ENCODE measurements around the gene MYZAP. TPM values are rescaled to one million over a fixed set of nuclear protein-coding genes. Genes with fewer than 3 reads are reported as not detected.

MYZAP gene
- total and polyA plus RNA-seq, 2 of the 13 experiments (the other 11 are each of a cell fraction or from before 2014, with no cell fraction given), result not detected

DNA sequence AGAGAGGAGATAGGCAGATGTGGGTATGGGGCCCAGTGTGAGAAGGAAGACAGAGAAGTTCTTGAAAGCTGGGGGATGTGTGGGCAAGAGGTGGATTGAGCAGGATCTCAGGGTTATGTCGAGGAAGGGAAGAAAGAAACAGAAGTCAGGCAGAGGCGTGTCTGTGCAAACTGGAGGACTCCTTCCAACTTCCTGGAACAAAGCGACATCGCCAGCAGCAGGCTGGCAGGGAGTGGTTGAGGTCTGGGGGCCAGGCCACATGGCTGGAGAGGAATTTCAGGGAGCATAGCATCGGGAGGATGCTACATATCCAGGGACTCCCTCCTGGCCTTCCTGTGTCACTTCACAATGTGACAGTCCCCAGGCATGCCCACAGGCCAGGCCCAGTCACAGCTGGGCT lies 42.9 kb upstream of the MYZAP start:
- H3K4me3 ChIP-seq (replicated peaks in 1 of 3; ENCODE audit: insufficient read depth in 1 of 3, low read depth in 2 of 3, low read length in 3 of 3), result no peak overlapping the region
- H3K9me3 ChIP-seq (ENCODE audit: low read length), result no peaks in the 10 kb centered on the region
- intact Hi-C loops (cut with micrococcal nuclease; ENCODE audit: unreplicated experiment), result no loop called here
- H3K27ac ChIP-seq (ENCODE audit: extremely low read length, insufficient read depth, low read length), result no peak overlapping the region
- in situ Hi-C loops (cut with HindIII; ENCODE audit: extremely low pct_ligation_motif_present, low pct_unique_long_range_greater_than_20kb), result loop anchor here (25.0 kb wide), 3 partner anchors 387 to 1062 kb away; no protein-coding TSS in a partner anchor
- no peaks in the 10 kb centered on the region for H4K20me1 ChIP-seq (ENCODE audit: insufficient read depth, low read length)
- ATAC-seq, result no peak
- TF ChIP-seq MED8 (CRISPR knock-in tag; IDR thresholded peaks at IDR 0.05; ENCODE audit: insufficient replicate concordance), result no peak
- TF ChIP-seq, protein P1, sequence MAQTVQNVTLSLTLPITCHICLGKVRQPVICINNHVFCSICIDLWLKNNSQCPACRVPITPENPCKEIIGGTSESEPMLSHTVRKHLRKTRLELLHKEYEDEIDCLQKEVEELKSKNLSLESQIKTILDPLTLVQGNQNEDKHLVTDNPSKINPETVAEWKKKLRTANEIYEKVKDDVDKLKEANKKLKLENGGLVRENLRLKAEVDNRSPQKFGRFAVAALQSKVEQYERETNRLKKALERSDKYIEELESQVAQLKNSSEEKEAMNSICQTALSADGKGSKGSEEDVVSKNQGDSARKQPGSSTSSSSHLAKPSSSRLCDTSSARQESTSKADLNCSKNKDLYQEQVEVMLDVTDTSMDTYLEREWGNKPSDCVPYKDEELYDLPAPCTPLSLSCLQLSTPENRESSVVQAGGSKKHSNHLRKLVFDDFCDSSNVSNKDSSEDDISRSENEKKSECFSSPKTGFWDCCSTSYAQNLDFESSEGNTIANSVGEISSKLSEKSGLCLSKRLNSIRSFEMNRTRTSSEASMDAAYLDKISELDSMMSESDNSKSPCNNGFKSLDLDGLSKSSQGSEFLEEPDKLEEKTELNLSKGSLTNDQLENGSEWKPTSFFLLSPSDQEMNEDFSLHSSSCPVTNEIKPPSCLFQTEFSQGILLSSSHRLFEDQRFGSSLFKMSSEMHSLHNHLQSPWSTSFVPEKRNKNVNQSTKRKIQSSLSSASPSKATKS (CRISPR knock-in tag; IDR thresholded peaks at IDR 0.05), result no peak
- no peak for TF ChIP-seq EP300 (IDR thresholded peaks at IDR 0.05; ENCODE audit: low read depth in 2 of 2, low read length in 2 of 2)
- TF ChIP-seq EP300 (CRISPR knock-in tag; IDR thresholded peaks at IDR 0.05; ENCODE audit: borderline replicate concordance), result no peak
- no peak for TF ChIP-seq ZNF121 (CRISPR knock-in tag; IDR thresholded peaks at IDR 0.05)
- TF ChIP-seq IKZF4 (CRISPR knock-in tag; IDR thresholded peaks at IDR 0.05; ENCODE audit: borderline replicate concordance, low read depth, not compliant biosample characterization), result no peak
- TF ChIP-seq CHD4 (IDR thresholded peaks at IDR 0.05; ENCODE audit: borderline replicate concordance, low read length), result no peak
- no peak for TF ChIP-seq IRX3 (CRISPR knock-in tag; IDR thresholded peaks at IDR 0.05; ENCODE audit: borderline replicate concordance, low read depth)
- TF ChIP-seq ZNF816 (CRISPR knock-in tag; IDR thresholded peaks at IDR 0.05; ENCODE audit: borderline replicate concordance), result no peak
- no peak for TF ChIP-seq GMEB1 (CRISPR knock-in tag; IDR thresholded peaks at IDR 0.05; ENCODE audit: borderline replicate concordance)
- TF ChIP-seq ATF7 (IDR thresholded peaks at IDR 0.05), result no peak
- TF ChIP-seq ATF7 (CRISPR knock-in tag; IDR thresholded peaks at IDR 0.05), result no peak
- no peak for TF ChIP-seq ZNF777 (CRISPR knock-in tag; IDR thresholded peaks at IDR 0.05)
- no peak for TF ChIP-seq ZMYM3 (CRISPR knock-in tag; IDR thresholded peaks at IDR 0.05)
- TF ChIP-seq ZNF207 (IDR thresholded peaks at IDR 0.05; ENCODE audit: borderline replicate concordance), result no peak
- no peak for TF ChIP-seq KAT7 (CRISPR knock-in tag; IDR thresholded peaks at IDR 0.05; ENCODE audit: borderline replicate concordance)
- no peak for TF ChIP-seq WIZ (CRISPR knock-in tag; IDR thresholded peaks at IDR 0.05)
- no peak for TF ChIP-seq MAZ (IDR thresholded peaks at IDR 0.05; ENCODE audit: borderline replicate concordance, low read depth, low read length)
- no peak for TF ChIP-seq MAZ (CRISPR knock-in tag; IDR thresholded peaks at IDR 0.05; ENCODE audit: low read depth)
- no peak for TF ChIP-seq GATA4 (IDR thresholded peaks at IDR 0.05; ENCODE audit: borderline replicate concordance, low read depth)
- TF ChIP-seq ZNF326 (CRISPR knock-in tag; IDR thresholded peaks at IDR 0.05; ENCODE audit: borderline replicate concordance), result no peak
- TF ChIP-seq ZBTB42 (CRISPR knock-in tag; IDR thresholded peaks at IDR 0.05), result no peak
- TF ChIP-seq TAF15 (IDR thresholded peaks at IDR 0.05; ENCODE audit: low read depth, low read length, poor library complexity, severe bottlenecking), result no peak
- 93% methylated on average over 5 of the region's 5 CpGs for WGBS (ENCODE audit: low lambda C conversion rate)
- no peak for FAIRE-seq
- CTCF ChIA-PET (ENCODE audit: low intra/inter-chr PET ratio, low total read pairs), result no interaction called here
- peaks cover 23% of the 10 kb centered on the region for H3K4me1 ChIP-seq (ENCODE audit: insufficient read depth, low read length)
- H3K36me3 ChIP-seq (replicated peaks in 1 of 2; ENCODE audit: control insufficient read depth in 1 of 2, insufficient read depth in 2 of 2, low read length in 2 of 2), result peaks cover 6 to 23% of the 10 kb centered on the region in 2 experiments; a peak in 4 of 5 replicates
- H3K79me2 ChIP-seq (ENCODE audit: insufficient read depth, low read length), result no peaks in the 10 kb centered on the region
- no peak overlapping the region for H3K4me2 ChIP-seq (ENCODE audit: low read depth, low read length)
- H2AFZ ChIP-seq (ENCODE audit: low read length), result no peak overlapping the region
- BruUV-seq (replicated peaks), result TSS peak; percentile 76
- H3K27me3 ChIP-seq (ENCODE audit: control insufficient read depth in 1 of 2, insufficient read depth in 2 of 2, low read length in 2 of 2), result no peaks in the 10 kb centered on the region
- DNase-seq (ENCODE audit: low spot score), result no peak
- POLR2A ChIA-PET, result no interaction called here
- H3K9ac ChIP-seq (ENCODE audit: insufficient read depth, low read depth, low read length), result no peak overlapping the region
